ENCODE results near the gene CLCNKA.

The CLCNKA gene

DNA sequence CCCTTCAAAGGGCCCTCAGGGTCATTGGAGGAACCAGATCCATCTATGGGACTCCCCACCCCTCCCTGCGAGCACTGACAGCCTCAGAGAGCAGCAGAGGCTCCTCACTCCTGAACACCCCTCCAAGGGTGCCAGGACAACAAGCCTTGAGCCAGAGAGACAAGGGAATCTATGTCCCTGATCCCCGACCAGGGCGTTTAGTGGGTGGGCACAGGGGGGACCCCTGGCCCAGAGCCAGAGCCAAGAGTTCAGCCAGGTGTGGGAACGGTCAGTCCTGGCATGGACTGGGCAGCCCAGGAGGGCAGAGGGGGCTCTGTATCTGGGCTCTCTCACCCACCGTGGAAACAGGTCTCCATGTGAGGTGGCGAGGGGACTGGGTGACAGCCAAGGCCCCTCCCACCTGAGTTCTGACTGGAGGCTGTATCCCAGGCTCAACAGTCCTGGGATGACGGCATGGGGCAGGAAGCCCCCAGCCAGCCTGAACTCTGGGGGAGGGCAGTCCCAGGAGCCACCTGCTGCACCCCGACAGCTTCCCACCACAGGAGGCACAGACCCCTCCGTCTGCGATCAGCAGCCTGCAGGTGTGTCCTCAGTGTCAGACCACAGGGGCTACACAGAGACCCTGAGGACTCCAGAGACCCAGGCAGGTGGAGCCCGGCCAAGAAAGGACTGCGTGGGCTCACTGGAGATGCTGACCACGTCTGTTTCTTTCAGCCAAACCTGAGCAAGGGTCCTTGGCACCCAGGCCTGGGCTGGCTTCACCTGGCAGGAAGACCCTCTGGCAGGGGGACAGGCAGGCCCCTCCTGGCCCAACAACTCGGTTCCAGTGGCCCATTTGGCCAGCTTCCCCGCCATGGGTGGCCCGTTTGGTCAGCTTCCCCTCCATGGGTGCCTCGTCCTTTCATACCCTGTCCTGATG, 29.0 kb upstream of the CLCNKA start:
- no peak for TF ChIP-seq ZFX (IDR thresholded peaks at IDR 0.05)
- TF ChIP-seq, protein P1, sequence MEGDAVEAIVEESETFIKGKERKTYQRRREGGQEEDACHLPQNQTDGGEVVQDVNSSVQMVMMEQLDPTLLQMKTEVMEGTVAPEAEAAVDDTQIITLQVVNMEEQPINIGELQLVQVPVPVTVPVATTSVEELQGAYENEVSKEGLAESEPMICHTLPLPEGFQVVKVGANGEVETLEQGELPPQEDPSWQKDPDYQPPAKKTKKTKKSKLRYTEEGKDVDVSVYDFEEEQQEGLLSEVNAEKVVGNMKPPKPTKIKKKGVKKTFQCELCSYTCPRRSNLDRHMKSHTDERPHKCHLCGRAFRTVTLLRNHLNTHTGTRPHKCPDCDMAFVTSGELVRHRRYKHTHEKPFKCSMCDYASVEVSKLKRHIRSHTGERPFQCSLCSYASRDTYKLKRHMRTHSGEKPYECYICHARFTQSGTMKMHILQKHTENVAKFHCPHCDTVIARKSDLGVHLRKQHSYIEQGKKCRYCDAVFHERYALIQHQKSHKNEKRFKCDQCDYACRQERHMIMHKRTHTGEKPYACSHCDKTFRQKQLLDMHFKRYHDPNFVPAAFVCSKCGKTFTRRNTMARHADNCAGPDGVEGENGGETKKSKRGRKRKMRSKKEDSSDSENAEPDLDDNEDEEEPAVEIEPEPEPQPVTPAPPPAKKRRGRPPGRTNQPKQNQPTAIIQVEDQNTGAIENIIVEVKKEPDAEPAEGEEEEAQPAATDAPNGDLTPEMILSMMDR (conservative IDR thresholded peaks at IDR 0.05) = no peak
- no peak overlapping the region for H3K27ac ChIP-seq

DNA sequence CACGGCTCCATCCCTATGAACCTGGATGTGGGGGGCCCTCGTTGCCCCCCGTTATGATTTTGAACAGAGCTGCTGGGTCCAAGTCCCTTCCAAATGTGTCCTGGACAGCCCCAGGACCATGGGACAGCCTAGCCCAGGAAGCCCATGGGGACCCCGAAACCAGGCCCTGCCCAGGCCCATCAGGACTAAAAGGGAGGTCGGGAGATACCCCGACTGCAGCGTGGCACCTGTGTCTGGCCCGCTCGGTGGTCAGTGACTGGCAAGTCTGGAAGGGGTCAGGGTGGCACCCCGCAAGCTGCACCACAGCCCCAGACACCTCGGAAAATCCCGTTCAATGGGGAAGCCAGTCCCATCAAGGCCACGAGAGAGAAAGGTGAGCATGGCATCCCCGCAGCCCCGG, 28.2 kb upstream of the CLCNKA start:
- no peak overlapping the region for H3K27ac ChIP-seq
- TF ChIP-seq, protein P1 (conservative IDR thresholded peaks at IDR 0.05) = no peak
- TF ChIP-seq ZFX (IDR thresholded peaks at IDR 0.05) = no peak

DNA sequence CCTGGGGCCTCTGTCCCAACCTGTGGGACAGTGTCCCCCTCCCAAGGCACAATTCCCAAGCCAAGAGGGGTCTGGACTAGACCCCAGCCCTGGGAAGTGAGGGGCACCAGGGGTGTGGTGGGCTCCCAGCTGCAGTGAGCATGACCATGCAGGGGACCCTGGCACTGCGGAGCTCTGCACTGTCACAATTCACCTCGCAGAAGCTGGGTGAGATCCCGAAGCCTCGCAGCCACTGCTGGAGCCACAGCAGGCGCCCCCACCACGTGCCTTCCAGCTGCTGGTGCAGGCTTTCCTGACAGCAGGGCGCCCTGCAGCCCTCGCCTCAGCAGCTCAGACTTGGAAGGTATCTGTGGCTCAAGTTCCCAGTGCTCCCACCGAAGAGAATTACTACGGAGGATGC, 27.8 kb upstream of the CLCNKA start:
- TF ChIP-seq, protein P1 (conservative IDR thresholded peaks at IDR 0.05) = no peak
- no peak for TF ChIP-seq ZFX (IDR thresholded peaks at IDR 0.05)
- H3K27ac ChIP-seq = no peak overlapping the region

DNA sequence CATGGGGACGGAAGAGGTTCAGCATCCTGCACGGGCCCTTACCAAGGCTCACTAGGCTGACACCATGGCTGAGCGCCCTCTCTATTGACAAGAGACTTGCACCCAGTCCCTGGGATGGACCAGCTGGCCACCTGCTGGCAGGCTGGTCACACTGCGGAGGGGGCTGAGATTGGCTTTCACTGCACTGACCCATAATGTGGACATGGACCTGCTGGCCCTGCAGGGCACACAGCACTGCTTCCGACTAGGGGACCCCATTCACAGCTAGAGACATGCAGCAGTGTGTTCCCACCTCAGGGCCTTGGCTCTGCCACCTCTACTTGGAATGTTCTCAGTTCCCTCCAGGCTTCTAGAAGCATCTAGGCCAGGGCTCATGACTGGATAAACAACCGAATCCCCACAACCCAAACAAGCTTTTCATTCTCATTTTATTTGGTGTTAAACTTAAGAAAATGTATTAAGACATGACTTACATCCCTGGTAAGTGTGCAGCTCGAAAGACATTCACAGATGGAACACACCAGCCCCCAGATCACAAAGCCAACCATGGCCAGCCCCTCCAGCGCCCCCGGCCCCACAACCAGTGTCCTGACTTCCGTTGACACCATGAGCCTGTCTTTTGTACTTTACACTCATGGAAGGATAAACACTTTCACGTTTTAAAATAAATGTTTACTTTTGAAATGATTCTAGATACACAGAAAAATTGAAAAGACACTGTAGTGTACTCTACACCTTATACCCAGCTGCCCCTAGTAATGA, 27.1 kb upstream of the CLCNKA start:
- H3K27ac ChIP-seq = no peak overlapping the region
- TF ChIP-seq, protein P1 (conservative IDR thresholded peaks at IDR 0.05) = peak; percentile 66
- no peak for TF ChIP-seq ZFX (IDR thresholded peaks at IDR 0.05)

DNA sequence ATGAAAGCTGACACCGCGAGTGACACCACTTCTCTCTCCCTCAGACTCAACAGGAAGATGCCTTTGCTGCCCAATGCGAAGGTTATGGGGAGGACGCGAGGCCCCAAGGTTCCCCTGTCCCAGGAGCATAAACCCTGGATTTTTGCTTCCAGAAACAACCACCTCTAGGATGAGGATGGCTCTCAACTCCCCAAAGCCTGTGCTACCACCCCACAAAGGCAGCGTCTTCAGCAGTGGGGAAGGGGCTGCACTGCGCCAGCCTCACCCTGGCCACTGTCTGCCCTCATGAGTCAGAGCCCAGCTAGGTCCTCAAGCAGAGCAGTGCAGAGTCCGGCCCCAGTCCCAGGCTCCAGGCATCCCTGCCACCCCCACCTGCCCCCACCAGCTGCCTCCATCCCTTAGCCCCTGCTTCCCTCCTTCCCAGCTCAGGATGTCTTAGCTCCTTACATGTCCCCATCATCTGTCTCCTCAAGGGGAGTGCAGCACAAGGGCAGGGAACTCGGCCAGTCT, 24.7 kb upstream of the CLCNKA start:
- H3K27ac ChIP-seq = no peak overlapping the region
- TF ChIP-seq ZFX (IDR thresholded peaks at IDR 0.05) = no peak
- TF ChIP-seq, protein P1 (conservative IDR thresholded peaks at IDR 0.05) = no peak

DNA sequence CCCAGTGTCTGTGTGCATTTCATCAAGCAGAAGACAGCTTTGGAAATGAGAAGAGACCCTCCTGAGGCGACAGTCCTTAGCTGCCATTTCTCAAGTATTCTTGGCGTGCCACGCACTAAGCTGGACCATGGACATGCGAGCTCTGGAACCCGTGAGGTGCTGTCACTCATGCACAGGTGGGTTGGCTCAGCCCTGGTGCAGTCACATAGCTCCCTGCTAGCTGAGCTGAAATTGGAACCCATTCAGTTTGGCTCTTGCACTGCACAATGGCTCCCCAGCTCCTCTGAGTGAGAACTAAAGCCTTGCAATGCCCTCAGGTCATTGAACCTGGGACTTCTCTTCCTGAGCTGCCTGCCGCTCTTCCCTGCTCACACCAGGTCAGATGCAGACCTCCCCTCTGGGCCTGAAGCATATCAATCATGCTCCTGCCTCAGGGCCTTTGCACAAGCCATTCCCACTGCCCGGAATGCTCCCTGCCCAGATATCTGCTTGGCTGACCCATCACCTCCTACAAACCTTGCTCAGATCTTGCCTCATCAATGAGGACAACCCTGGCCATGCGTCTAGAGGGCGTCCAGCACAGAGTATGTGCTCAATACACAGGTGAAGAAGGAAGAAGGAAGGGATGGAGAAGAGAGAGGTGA, 24.1 kb upstream of the CLCNKA start:
- TF ChIP-seq, protein P1 (conservative IDR thresholded peaks at IDR 0.05) = no peak
- no peak for TF ChIP-seq ZFX (IDR thresholded peaks at IDR 0.05)
- H3K27ac ChIP-seq = no peak overlapping the region

Data from C4-2B (cell line).